Common myeloid progenitor, CD34-positive (primary cell): Measurements from ENCODE around the gene ABCD1.
"Not testable (repeated sequence)": the region's sequence is repeated elsewhere in the genome, so short reads cannot be mapped to it uniquely, and the experiment has no call there.

Experiments used
- CTCF ChIA-PET: fragments of 350-600 bp; sonication (Branson Sonifier 250); formaldehyde crosslinking; loops from one replicate; lab custom pipeline; 2021; ENCODE audit warnings: antibody characterized with exemption; lab: Charles Lee
- POLR2A ChIA-PET: fragments of 350-600 bp; sonication (Branson Sonifier 250); formaldehyde crosslinking; loops from one replicate; lab custom pipeline; 2021; ENCODE audit warnings: antibody characterized with exemption; lab: Charles Lee
- DNase-seq, 3 donors: peaks; one replicate each; pipeline versions ENCODE4 v3.0.0 to v3.0.0-alpha.2; 2013
- H3K27ac ChIP-seq, 2 experiments: 1 replicate in 1 of 2; 2 replicates in 1 of 2; pipeline ENCODE4 v1.7.0; 2013; ENCODE audit warnings: inconsistent platforms in 2 of 2, low read length in 2 of 2, mild to moderate bottlenecking in 2 of 2, low read depth in 1 of 2, moderate library complexity in 1 of 2; ENCODE audit not compliant: severe bottlenecking in 2 of 2, insufficient read depth in 1 of 2, poor library complexity in 1 of 2
- H3K27me3 ChIP-seq, 5 experiments: replicated peaks in 2 of 5; 1 replicate in 3 of 5; 2 replicates in 2 of 5; pipeline versions ENCODE4 v1.6.1 to v1.7.0; 2013; ENCODE audit warnings: low read length in 4 of 5, mild to moderate bottlenecking in 2 of 5, moderate library complexity in 2 of 5, inconsistent platforms in 1 of 5; ENCODE audit not compliant: insufficient read depth in 5 of 5, control insufficient read depth in 4 of 5
- H3K36me3 ChIP-seq, 4 experiments: 1 replicate in 2 of 4; 2 replicates in 2 of 4; pipeline versions ENCODE4 v1.6.1 to v1.7.0; 2013; ENCODE audit warnings: low read length in 3 of 4, control low read depth in 1 of 4, mild to moderate bottlenecking in 1 of 4; ENCODE audit not compliant: control insufficient read depth in 4 of 4, insufficient read depth in 4 of 4
- H3K4me1 ChIP-seq, 4 experiments: 1 replicate in 3 of 4; 2 replicates in 1 of 4; pipeline versions ENCODE4 v1.6.1 to v1.7.1; 2013; ENCODE audit warnings: low read length in 3 of 4, mild to moderate bottlenecking in 3 of 4, control low read depth in 1 of 4, inconsistent platforms in 1 of 4, moderate library complexity in 1 of 4; ENCODE audit not compliant: control insufficient read depth in 4 of 4, insufficient read depth in 4 of 4; ENCODE audit errors: control extremely low read depth in 1 of 4
- H3K4me3 ChIP-seq, 7 experiments: 1 replicate in 4 of 7; 2 replicates in 3 of 7; pipeline versions ENCODE4 v1.5.1 to v1.7.0; 2013; ENCODE audit warnings: mild to moderate bottlenecking in 7 of 7, low read length in 6 of 7, moderate library complexity in 6 of 7, inconsistent platforms in 2 of 7, low read depth in 2 of 7, control low read depth in 1 of 7; ENCODE audit not compliant: insufficient read depth in 4 of 7, control insufficient read depth in 1 of 7; ENCODE audit errors: extremely low read depth in 1 of 7
- H3K9me3 ChIP-seq, 5 experiments: 1 replicate in 4 of 5; 2 replicates in 1 of 5; pipeline versions ENCODE4 v1.6.1 to v1.7.1; 2013; ENCODE audit warnings: low read length in 4 of 5, mild to moderate bottlenecking in 2 of 5, inconsistent platforms in 1 of 5, low read depth in 1 of 5, moderate library complexity in 1 of 5; ENCODE audit not compliant: control insufficient read depth in 4 of 5, insufficient read depth in 2 of 5; ENCODE audit errors: control extremely low read depth in 1 of 5
- WGBS: methylation state at CpG from one replicate; pipeline ENCODE4 v1.1.5; 2013; ENCODE audit not compliant: insufficient coverage; 5-methylcytosine and 5-hydroxymethylcytosine counted together

Gene ABCD1

GRCh38 chrX:153690466-153690865 is 34.2 kb upstream of the ABCD1 start:
- Histone ChIP-seq H3K9me3 (no peaks in the 10 kb centered on the region), H3K4me3 (no peak overlapping the region), H3K36me3 (no peaks in the 10 kb centered on the region), H3K27me3 (peaks cover 0 to 49% (median 0%) of the 10 kb centered on the region in 5 experiments), H3K4me1 (peaks cover 0 to 3% (median 0%) of the 10 kb centered on the region in 4 experiments), H3K27ac (no peak overlapping the region)
- CTCF ChIA-PET: no interaction called here
- 76% methylated on average over 9 of the region's 14 CpGs for WGBS
- DNase-seq: no peak
- POLR2A ChIA-PET: no interaction called here

GRCh38 chrX:153691032-153691827 is 33.4 kb upstream of the ABCD1 start:
- H3K4me3 ChIP-seq, CTCF ChIA-PET, H3K27ac ChIP-seq, DNase-seq, H3K36me3 ChIP-seq, H3K9me3 ChIP-seq, POLR2A ChIA-PET, H3K4me1 ChIP-seq: not testable (repeated sequence)
- WGBS: 96% methylated on average over 12 of the region's 21 CpGs
- peaks cover 0 to 41% (median 0%) of the 10 kb centered on the region in 5 experiments for H3K27me3 ChIP-seq

- Histone ChIP-seq H3K27ac (no peak overlapping the region), H3K4me3 (no peak overlapping the region), H3K27me3 (peaks cover 0 to 34% (median 0%) of the 10 kb centered on the region in 5 experiments), H3K4me1 (peaks cover 0 to 3% (median 0%) of the 10 kb centered on the region in 4 experiments), H3K9me3 (no peaks in the 10 kb centered on the region), H3K36me3 (no peaks in the 10 kb centered on the region)
- CTCF ChIA-PET: no interaction called here
- POLR2A ChIA-PET: no interaction called here
- 80% methylated on average over 1 of the region's 4 CpGs for WGBS
- no peak for DNase-seq
These were observed 32.7 kb upstream of the ABCD1 start for GRCh38 chrX:153692003-153692402.

GRCh38 chrX:153692611-153693156 is 32.0 kb upstream of the ABCD1 start:
- ChIA-PET CTCF (interaction anchor here (0.7 kb wide), 1 partner anchor 16 kb away, joined by 3 read pairs; no protein-coding TSS in a partner anchor), POLR2A (no interaction called here)
- DNase-seq: no peak
- no peaks in the 10 kb centered on the region for H3K9me3 ChIP-seq
- no peak overlapping the region for H3K27ac ChIP-seq
- no peak overlapping the region for H3K4me3 ChIP-seq
- 76% methylated on average over 21 of the region's 24 CpGs for WGBS
- peaks cover 0 to 5% (median 0%) of the 10 kb centered on the region in 4 experiments for H3K36me3 ChIP-seq
- peaks cover 0 to 2% (median 0%) of the 10 kb centered on the region in 4 experiments for H3K4me1 ChIP-seq
- peaks cover 0 to 31% (median 0%) of the 10 kb centered on the region in 5 experiments for H3K27me3 ChIP-seq

- no peak for DNase-seq
- ChIA-PET POLR2A (no interaction called here), CTCF (interaction anchor here (0.7 kb wide), 1 partner anchor 15 kb away, joined by 3 read pairs; no protein-coding TSS in a partner anchor)
- H3K27me3 ChIP-seq: peaks cover 0 to 30% (median 0%) of the 10 kb centered on the region in 5 experiments
- H3K4me3 ChIP-seq: no peak overlapping the region
- peaks cover 0 to 2% (median 0%) of the 10 kb centered on the region in 4 experiments for H3K4me1 ChIP-seq
- no peaks in the 10 kb centered on the region for H3K9me3 ChIP-seq
- peaks cover 0 to 7% (median 0%) of the 10 kb centered on the region in 4 experiments for H3K36me3 ChIP-seq
- 86% methylated on average over 17 of the region's 31 CpGs for WGBS
- H3K27ac ChIP-seq: no peak overlapping the region
These were observed 31.2 kb upstream of the ABCD1 start for GRCh38 chrX:153693216-153694086.

- 88% methylated on average over 14 of the region's 16 CpGs for WGBS
- Histone ChIP-seq H3K27me3 (peaks cover 0 to 25% (median 0%) of the 10 kb centered on the region in 5 experiments), H3K36me3 (peaks cover 0 to 12% (median 0%) of the 10 kb centered on the region in 4 experiments)
- DNase-seq, H3K9me3 ChIP-seq, H3K4me3 ChIP-seq, POLR2A ChIA-PET, CTCF ChIA-PET, H3K4me1 ChIP-seq, H3K27ac ChIP-seq: not testable (repeated sequence)
These were observed 30.4 kb upstream of the ABCD1 start for GRCh38 chrX:153694256-153694655.
